Uterus (tissue), 2 donors: ENCODE results near the gene PHF19.

Experiments
- POLR2A ChIP-seq, 2 donors: fragments of 450-650 bp; IDR thresholded peaks; one replicate each; pipeline ENCODE4 v1.6.1; 2016; ENCODE audit warnings: antibody characterized with exemption in 2 of 2, mild to moderate bottlenecking in 1 of 2, moderate library complexity in 1 of 2
- TF ChIP-seq, protein P1 (sequence below), 4 experiments: fragments of 200-600 bp in 2 of 4; fragments of 450-650 bp in 2 of 4; sonication (generic) in 2 of 4; IDR thresholded peaks; one replicate each; pipeline ENCODE4 v1.5.1; 2016 to 2019; ENCODE audit warnings: antibody characterized with exemption in 4 of 4, mild to moderate bottlenecking in 2 of 4, moderate library complexity in 1 of 4

DNA sequence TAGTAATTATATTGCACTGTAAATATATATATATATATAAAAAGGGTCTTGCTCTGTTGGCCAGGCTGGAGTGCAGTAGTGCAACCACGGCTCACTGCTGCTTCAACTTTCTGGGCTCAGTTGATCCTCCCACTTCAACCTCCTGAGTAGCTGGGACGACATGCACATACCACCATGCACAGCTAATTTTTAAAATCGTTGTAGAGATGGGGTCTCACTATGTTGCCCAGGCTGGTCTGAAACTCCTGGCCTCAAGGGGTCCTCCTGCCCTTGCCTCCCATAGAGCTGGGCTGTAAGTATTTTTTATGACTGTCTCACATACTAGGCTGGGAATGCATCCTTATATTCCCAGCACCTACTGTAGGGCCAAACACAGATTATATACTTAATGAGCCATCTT is 46.1 kb downstream of the PHF19 start:
- TF ChIP-seq, protein P1, sequence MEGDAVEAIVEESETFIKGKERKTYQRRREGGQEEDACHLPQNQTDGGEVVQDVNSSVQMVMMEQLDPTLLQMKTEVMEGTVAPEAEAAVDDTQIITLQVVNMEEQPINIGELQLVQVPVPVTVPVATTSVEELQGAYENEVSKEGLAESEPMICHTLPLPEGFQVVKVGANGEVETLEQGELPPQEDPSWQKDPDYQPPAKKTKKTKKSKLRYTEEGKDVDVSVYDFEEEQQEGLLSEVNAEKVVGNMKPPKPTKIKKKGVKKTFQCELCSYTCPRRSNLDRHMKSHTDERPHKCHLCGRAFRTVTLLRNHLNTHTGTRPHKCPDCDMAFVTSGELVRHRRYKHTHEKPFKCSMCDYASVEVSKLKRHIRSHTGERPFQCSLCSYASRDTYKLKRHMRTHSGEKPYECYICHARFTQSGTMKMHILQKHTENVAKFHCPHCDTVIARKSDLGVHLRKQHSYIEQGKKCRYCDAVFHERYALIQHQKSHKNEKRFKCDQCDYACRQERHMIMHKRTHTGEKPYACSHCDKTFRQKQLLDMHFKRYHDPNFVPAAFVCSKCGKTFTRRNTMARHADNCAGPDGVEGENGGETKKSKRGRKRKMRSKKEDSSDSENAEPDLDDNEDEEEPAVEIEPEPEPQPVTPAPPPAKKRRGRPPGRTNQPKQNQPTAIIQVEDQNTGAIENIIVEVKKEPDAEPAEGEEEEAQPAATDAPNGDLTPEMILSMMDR (IDR thresholded peaks at IDR 0.05) = no peak
- TF ChIP-seq POLR2A (IDR thresholded peaks at IDR 0.05) = no peak
